GM19455 (cell line): ENCODE results near the gene FGF23.
"Not testable (repeated sequence)": the region's sequence is repeated elsewhere in the genome, so short reads cannot be mapped to it uniquely, and the experiment has no call there.

Experiments used
- ATAC-seq: cut with Tn5 transposase; IDR thresholded peaks from one replicate; pipeline ENCODE4 v1.9.1; 2021; ENCODE audit not compliant: unreplicated experiment

Gene FGF23

DNA sequence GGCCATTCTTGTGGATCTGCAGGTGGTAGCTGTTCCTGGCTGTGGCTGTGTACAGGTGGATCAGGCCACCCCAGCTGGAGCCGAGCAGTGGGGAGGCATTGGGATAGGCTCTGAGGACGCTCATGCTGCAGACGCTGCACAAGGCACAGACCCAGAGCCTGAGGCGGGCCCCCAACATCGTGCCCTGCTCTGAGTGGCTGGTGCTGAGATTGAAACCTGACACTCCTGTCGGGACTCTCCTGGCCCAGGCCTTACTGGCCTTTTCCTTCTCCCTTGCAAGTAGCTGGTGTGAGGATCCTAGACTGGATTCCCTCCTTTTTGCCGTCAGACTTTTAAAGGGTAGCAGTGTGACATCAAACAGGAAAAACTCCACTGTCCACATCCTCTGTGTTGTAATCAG lies at the start of gene FGF23:
TSS of gene FGF23 (minus strand) at position 308 of the 400 bp plus-strand sequence. CDS start at position 178, 130 bp downstream.
- ATAC-seq, result no peak

DNA sequence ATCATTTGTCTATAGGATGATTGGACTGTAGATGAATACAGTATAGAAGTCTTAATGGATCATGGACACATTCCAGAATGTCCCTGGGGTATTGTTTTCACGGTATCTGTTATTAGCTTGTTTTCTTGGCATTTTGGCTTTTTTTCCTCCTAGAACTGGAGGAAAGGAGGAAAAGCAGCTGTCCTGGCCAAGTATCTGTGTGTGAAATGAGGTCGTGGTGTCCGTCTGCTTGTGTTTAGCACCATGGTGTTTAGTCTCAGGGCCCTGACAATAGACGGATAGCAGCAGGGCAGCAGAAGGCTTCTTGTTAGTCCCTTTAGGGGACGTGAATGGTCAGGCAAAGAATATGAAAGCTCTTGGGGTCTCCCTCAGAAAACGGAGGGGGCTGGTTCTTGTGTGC lies 44.9 kb upstream of the FGF23 start:
- no peak for ATAC-seq

DNA sequence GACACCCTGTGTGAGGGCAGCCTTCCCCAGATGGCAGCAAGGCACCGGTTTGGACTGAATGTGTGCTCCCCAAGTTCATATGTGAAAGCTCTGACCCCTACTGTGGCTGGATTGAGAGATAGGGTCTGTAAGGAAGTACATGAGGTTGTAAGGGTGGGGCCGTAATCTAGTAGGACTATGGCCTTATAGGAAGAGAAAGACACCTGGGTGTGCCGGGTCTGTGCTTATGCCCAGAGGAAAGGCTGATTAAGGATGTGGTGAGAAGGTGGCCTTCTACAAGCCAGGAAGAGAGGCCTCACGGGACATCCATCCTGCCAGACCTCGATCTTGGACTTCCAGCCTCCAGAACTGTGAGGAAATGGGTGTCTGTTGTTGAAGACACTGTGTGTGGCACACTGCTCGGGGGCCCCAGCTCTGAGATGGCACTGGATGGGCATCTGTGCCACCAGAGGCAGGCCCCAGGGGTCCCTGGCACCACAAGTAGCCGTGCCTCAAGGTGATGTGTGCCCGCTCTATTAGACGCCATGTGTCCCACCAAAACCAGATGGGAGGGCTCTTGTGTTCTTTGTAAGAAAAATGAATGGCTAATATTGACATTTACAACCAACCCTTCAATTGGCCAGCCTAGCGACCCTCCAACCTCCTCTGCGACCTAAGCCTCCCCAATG lies 44.1 kb upstream of the FGF23 start:
- ATAC-seq, result no peak

DNA sequence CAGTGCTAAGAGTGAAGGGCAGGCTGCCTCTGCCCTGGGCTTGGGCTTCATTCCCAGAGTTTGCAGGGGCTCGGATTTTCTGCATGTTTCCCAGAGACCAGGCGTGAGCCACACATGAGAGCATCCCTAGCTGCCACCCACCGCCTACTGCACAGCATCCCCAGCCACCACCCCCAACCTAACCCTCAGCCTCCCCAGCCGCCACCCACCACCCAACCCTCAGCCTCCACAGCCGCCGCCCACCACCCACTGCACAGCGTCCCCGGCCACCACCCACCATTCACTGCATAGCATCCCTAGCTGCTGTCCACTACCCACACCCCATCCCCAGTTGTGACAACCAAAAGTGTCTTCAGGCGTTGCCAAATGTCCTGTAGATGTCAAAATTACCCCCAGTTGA lies 43.5 kb upstream of the FGF23 start:
- no peak for ATAC-seq

DNA sequence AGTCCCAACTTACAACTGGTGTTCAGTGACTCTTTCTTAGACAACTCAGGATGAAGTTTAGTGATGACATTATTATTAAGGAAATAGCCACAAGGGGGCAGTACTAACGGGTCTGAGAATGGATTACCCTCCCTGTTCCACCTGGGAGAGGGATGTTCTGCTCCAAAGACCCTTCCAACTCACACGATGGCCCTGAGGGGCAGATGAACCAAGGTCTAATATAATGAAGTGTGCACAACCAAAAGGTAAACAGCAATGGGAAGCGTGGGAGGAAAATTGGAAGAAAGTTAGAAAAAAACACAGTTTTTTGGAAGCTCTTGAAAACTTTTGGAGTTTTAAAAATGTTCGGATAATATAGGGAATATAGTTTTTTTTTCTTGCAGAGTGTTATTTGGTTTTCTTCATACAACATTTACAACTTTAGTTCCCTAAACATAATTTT lies 42.1 kb upstream of the FGF23 start:
- ATAC-seq, result no peak

DNA sequence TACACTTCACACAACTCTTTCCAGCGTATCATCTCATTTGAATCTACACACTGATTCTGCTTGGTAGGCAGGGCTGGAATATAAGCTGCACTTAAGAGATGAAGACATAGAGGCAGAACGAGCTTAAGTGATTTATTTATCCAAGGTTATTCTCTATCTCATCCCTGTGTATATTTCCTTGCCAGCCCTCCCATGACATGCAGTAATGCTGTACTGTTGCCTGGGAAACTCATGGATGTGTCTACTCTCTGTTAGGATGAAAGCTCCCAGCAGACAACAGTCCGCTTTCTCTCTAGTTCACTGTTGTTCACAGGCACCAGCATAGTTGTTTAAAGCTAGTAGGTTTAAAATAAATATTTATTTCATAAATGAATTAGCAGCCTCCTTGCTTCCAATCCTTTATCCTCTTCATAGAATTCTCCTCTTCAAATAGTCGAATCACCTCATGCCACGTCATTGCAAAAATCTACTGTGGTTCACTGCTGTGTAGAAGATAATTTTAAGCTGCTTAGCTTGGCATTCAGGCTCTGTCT lies 40.7 kb upstream of the FGF23 start:
- ATAC-seq, result no peak

DNA sequence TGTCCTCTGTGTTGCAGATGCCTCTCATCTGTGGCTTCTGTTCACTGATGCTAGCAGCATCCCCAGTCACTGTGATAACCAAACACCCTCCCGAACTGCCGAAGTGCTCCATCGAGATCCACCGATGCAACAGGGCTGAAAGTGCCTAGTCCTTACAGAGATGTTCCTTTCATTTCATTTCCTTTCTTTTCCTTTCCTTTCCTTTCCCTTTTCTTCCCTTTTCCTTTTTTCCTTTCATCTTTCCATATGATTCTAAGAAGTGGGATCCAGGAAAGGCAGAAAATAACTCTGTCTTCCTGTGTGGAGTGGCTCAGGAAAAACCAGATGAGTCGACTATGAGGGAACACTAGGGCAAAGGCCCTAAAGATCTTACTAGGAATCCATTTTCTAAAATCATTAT lies 39.4 kb upstream of the FGF23 start:
- ATAC-seq, result no peak

DNA sequence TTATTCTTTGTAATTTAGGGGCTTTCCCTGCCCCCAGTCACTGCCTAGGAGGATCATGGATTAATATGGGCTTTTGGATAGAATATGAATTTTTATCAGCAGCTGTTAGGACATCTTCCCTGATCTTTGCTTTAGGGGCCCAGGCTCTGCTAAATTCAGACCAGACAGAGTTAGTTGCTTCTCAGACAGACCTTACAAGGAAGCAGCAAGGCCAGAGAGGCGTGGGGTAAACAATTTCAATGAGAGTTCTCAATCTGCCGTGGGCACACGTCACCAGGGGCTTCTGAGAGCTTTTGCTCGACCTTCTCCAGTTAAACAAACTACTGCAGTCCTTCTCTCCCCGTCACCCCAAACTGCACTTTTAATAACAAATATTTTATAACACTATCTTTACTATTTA lies 38.4 kb upstream of the FGF23 start:
- no peak for ATAC-seq

DNA sequence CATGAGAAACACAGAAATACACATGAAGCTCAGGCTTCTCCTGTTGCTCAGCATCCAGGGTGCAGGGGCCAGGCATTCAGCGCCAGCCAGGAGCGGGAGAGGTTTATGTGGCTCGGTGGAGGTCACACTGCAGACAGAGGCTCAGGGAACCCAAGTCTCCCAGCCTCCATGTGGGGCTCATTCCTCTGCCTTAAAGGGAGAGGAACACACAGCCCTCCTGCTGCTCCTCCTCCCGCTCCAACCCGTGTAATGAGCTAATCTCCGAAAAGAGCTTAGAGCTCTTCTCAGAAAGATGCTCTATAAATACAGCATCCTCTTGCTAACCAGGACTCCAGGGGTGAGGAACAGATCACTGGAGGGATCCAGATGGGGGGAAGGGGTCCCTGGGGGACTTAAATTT lies 37.9 kb upstream of the FGF23 start:
- no peak for ATAC-seq

DNA sequence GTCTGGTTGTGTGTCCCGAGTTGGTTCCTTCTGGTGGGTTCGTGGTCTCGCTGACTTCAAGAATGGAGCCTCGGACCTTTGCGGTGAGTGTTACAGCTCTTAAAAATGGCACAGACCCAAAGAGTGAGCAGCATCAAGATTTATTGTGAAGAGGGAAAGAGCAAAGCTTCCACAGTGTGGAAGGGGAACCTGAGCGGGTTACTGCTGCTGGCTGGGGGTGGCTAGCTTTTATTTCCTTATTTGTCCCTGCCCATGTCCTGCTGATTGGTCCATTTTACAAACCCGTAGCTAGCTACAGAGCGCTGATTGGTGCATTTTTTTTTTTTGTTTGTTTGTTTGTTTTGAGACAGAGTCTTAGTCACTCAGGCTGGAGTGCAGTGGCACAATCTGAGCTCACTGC lies 36.8 kb upstream of the FGF23 start:
- ATAC-seq, result no peak

DNA sequence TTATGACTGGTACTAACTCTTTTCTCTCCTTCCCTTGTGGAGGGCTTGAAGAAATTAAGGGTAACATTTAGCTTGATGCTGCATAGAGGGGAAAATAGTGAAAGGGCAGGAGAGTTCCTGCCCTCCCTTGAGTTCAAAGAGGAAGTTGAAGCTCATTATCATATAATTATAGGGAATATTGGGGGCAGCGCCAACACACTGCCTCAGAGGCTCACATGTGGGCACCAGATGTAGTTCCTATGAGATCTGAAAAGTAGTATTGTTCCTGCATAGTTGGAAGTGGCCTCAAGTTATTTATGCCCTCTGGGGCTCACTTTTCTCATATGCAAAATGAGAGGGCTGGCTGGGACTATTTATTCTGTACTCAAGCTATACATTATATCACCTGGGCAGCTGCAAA lies 33.0 kb upstream of the FGF23 start:
- no peak for ATAC-seq

DNA sequence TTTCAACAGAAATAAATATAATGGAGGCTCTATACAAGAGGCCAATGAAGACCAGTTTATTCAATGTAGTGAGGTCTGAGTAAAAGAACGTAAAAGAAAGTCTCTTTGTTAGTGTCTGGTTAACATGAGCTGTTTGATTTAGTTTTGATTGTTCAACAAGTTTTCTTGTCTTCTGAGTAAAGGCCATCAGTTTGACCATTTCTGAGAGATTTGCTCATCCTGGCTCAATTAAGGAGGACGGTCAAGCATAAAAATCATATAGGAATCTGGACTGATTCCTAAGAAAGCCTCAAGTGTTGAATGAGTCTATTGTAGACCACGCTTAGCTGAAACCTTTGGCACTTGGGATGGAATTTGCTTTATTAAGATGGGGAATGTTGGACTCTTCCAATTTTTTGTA lies 32.5 kb upstream of the FGF23 start:
- ATAC-seq, result no peak

DNA sequence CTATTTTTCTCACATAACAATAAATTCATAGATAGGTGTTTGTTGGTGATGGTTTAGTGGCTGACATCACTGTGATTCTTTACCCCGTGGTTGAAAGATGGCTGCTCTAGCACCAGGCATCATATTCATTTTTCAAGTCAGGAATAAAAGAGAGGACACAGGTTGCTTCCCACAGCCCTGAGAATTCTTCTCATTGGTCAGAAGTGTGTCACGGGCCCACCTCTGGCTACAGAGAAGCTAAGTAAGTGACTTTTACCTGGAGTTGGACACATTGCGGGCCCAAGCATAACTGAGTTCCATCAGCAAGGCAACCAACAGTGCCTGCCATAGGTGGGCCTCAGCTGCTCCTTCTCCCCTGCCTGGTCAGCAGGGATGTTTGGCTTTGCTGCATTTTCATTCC lies 27.6 kb upstream of the FGF23 start:
- ATAC-seq, result no peak

DNA sequence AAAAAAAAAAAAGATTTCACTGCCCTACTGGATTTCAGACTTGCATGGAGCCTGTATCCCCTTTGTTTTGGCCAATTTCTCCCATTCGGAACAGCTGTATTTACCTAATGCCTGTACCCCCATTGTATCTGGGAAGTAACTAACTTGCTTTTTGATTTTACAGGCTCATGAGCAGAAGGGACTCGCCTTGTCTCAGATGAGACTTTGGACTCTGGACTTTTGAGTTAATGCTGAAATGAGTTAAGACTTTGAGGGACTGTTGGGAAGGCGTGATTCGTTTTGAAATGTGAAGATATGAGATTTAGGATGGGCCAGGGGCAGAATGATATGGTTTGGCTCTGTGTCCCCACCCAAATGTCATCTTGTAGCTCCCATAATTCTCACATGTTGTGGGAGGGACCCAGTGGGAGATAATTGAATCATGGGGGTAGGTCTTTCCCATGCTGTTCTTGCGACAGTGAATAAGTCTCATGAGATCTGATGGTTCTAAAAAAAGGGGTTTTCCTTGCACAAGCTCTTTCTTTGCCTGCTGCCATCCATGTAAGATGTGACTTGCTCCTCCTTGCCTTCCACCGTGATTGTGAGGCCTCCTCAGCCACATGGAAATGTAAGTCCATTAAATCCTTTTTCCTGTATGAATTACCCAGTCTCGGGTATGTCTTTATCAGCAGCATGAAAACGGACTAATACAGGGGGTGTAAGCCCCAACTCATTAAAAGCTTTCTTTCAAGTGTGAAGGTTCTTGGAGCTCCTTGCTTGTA lies 25.5 kb upstream of the FGF23 start:
- ATAC-seq, result not testable (repeated sequence)

DNA sequence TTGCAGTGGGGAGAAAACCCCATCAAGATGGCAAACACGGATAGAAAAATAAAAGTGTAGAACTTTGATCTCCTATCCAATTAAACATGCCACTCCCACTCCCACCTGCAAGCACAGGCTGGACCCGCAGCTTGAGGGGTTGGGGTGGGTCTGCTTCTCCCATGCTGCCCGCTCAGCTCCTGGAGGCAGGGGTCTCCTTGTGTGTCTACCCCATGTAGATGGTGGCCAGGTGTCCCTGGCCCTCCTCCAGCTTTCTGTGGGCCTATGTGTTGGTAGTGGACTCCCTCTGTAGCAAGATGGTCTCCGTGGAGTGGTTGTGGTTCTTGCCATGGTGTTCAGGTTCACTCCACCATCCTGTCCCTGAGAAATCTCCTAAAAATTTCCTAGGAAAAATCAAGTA lies 23.5 kb upstream of the FGF23 start:
- no peak for ATAC-seq

DNA sequence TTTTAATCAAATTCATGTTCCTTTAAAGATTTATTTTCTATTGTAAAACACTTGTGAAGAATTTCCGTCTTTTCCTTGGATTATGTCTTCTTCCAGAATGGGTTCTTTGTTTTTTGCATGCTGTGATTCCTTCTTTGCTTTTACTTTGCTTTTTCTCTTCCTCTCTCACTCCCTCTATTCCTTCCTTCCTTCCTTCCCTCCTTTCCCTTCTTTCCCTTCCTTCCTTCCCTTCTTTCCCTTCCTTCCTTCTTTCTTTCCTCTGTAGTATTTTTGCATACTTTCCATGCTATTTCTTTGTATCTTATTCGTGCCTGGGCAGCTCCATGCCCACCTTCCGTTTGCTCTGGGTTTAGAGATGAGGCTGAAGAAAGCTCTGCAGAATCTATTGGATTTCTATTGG lies 21.6 kb upstream of the FGF23 start:
- ATAC-seq, result no peak

DNA sequence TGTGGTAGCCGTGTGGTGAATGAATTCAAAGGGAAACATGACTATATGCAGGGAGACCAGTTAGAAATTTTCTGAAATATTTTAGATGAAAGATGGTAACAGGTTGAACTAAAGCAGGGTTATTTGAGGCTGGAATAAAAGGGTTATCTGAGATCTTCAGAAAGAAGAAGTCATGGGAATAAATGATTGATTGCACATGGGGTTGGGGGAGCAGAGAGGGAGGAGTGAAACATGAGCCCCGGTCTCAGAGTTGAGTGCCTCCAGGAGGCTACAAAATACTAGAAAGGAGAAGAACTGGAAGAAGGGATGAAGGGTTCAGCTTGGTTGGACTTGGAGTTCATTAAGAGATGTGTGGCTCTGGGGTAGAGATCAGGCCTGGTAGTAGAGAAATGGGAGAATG lies 16.3 kb upstream of the FGF23 start:
- ATAC-seq, result no peak

DNA sequence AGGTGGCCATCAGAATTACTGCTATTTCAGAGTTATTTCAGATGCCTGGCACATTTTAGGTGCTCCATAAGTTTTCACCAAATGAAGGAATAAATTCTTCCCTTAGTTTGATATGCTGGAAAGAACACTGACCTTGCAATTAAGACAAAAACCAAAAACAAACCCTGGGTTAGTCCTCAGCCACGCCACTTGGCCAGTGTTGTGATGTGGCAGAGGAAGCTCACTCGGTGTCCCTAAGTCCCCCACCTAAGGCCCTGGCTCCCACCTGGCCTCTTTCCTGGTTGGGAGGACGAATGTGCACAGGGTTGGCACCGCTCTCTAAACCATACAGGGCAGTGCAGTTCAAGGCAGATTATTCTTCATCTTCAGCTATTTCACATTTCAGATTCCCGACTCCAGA lies 13.7 kb upstream of the FGF23 start:
- no peak for ATAC-seq

DNA sequence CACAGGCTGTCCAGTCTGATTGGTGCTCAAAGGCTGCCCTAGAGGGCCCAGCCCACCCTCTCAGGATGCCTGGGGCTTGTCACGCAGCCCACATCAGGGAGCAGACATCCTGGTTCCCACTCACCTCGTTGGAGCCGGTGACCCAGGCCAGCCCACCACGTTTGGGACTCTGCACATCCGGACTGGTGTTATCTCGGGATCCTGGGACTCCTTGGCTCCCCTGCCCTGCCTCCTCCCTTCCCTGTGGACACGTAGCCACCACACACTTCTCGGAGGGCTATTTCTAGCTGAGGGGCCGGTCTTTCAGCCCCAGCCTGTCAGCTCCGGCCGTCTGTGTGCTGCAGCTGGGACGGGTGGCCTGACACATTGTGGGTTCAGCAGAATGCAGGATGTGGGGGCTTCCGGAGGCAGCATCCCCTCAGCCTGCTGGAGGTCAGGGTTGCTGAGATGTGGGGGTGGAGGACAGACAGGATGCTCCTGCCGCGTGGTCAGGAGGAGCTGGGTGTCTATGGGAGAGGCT lies 12.8 kb upstream of the FGF23 start:
- ATAC-seq, result no peak

DNA sequence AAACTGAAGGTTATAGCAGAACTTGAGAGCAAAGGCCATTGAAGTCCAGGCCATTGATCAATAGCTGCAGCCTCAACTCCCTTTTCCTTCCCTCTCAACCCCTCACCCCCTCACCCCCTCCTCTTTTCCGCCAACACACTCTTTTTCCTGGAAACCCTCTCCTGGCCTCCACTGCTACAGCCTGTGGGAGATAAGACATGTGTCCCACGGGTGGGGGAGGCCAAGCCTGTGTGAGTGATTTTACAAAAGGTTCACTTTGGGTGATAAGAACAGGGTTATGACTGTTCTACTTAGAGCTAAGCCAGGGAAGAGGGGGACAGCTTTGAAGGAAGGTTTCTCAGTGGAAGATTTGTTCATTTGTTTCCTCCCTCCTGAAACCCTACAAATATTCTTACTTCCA lies 9.2 kb upstream of the FGF23 start:
- ATAC-seq, result no peak

DNA sequence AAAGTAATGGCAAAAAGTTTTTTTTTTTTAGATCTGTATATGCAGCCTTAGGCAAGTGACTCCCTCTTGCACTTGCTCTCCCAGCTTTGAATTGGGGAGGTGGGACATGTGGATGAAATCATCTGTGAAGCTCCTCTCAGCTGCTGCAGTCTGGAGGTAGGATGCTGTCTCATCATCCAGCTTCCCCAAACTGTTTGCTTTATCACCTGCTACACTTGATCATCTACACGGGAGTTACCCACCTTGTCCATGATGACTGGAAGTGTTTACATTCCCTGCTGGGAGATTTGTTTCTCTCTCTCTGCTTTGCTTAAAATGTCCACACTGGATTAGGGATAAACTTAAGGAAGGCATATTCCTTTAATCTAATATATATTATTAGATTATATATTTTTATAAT lies 8.5 kb upstream of the FGF23 start:
- ATAC-seq, result no peak

DNA sequence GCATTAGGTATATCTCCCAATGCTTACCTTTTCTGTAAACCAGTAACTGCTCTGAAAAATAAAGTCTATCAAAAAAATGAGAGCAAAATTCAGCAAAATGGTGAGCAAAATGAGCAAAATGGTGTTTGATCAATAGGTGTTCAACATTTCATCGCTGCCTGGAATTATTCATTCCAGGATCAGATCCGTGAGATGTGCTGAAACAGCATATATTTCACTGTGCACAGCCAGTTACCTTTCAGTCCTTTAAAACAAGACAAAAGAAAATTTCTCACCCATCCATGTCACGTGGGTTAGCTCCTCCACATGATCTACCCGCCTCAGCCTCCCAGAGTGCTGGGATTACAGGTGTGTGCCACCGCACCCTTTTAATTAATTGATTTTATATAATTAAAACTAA lies 8.1 kb upstream of the FGF23 start:
- ATAC-seq, result no peak
